Mucosa of stomach (tissue), 1 donor: ENCODE measurements around the gene SPRED1.

ENCODE experiments used
- H3K27me3 ChIP-seq: one replicate; pipeline ENCODE4 v1.7.0; 2013; ENCODE audit warnings: mild to moderate bottlenecking, low read length; ENCODE audit not compliant: control insufficient read depth, insufficient read depth
- H3K36me3 ChIP-seq: one replicate; pipeline ENCODE4 v1.7.0; 2013; ENCODE audit warnings: low read length; ENCODE audit not compliant: control insufficient read depth, insufficient read depth
- H3K4me1 ChIP-seq: one replicate; pipeline ENCODE4 v1.7.0; 2013; ENCODE audit warnings: mild to moderate bottlenecking, low read length; ENCODE audit not compliant: control insufficient read depth, insufficient read depth
- H3K4me3 ChIP-seq: one replicate; pipeline ENCODE4 v1.7.0; 2013; ENCODE audit warnings: low read length
- H3K9ac ChIP-seq: one replicate; pipeline ENCODE4 v1.7.0; 2013; ENCODE audit warnings: mild to moderate bottlenecking, low read length, moderate library complexity
- H3K9me3 ChIP-seq: one replicate; pipeline ENCODE4 v1.7.0; 2013; ENCODE audit warnings: mild to moderate bottlenecking, low read length, moderate library complexity; ENCODE audit not compliant: control insufficient read depth
- donor health status: Pancreatic carcinoma.

Gene SPRED1

GRCh38 chr15:38376081-38376480 lies 123.4 kb downstream of the SPRED1 start:
- H3K9me3 ChIP-seq, result no peaks in the 10 kb centered on the region
- no peaks in the 10 kb centered on the region for H3K36me3 ChIP-seq
- H3K27me3 ChIP-seq, result peaks cover 3% of the 10 kb centered on the region
- H3K4me1 ChIP-seq, result no peaks in the 10 kb centered on the region
- H3K9ac ChIP-seq, result no peak overlapping the region
- H3K4me3 ChIP-seq, result no peak overlapping the region

- Histone ChIP-seq H3K9ac (no peak overlapping the region), H3K4me3 (no peak overlapping the region), H3K4me1 (no peaks in the 10 kb centered on the region)
Observed at GRCh38 chr15:38377636-38378035, 125.0 kb downstream of the SPRED1 start.

GRCh38 chr15:38378161-38378560 lies 125.5 kb downstream of the SPRED1 start:
- H3K4me1 ChIP-seq, result no peaks in the 10 kb centered on the region
- H3K36me3 ChIP-seq, result no peaks in the 10 kb centered on the region
- no peaks in the 10 kb centered on the region for H3K9me3 ChIP-seq
- H3K27me3 ChIP-seq, result peaks cover 3% of the 10 kb centered on the region
- H3K4me3 ChIP-seq, result no peak overlapping the region
- no peak overlapping the region for H3K9ac ChIP-seq

More at GRCh38 chr15:38377636-38378035, 125.0 kb downstream of the SPRED1 start:
- H3K9me3 ChIP-seq, result no peaks in the 10 kb centered on the region
- H3K36me3 ChIP-seq, result no peaks in the 10 kb centered on the region
- peaks cover 3% of the 10 kb centered on the region for H3K27me3 ChIP-seq

- Histone ChIP-seq H3K36me3 (no peaks in the 10 kb centered on the region), H3K4me1 (peaks cover 1% of the 10 kb centered on the region), H3K27me3 (no peaks in the 10 kb centered on the region), H3K9ac (no peak overlapping the region), H3K9me3 (no peaks in the 10 kb centered on the region), H3K4me3 (no peak overlapping the region)
Observed at GRCh38 chr15:38389924-38390542, 137.4 kb downstream of the SPRED1 start.

- no peaks in the 10 kb centered on the region for H3K4me1 ChIP-seq
- H3K9ac ChIP-seq, result no peak overlapping the region
- H3K36me3 ChIP-seq, result no peaks in the 10 kb centered on the region
- no peak overlapping the region for H3K4me3 ChIP-seq
- H3K27me3 ChIP-seq, result no peaks in the 10 kb centered on the region
- H3K9me3 ChIP-seq, result no peaks in the 10 kb centered on the region
Observed at GRCh38 chr15:38391191-38391590, 138.6 kb downstream of the SPRED1 start.

- Histone ChIP-seq H3K9ac (no peak overlapping the region), H3K27me3 (no peaks in the 10 kb centered on the region), H3K4me1 (peaks cover 5% of the 10 kb centered on the region), H3K4me3 (no peak overlapping the region), H3K36me3 (no peaks in the 10 kb centered on the region), H3K9me3 (no peaks in the 10 kb centered on the region)
Observed at GRCh38 chr15:38398134-38398533, 145.5 kb downstream of the SPRED1 start.

GRCh38 chr15:38401106-38401505 lies 148.5 kb downstream of the SPRED1 start:
- Histone ChIP-seq H3K9me3 (no peaks in the 10 kb centered on the region), H3K9ac (no peak overlapping the region), H3K4me1 (peaks cover 5% of the 10 kb centered on the region), H3K36me3 (no peaks in the 10 kb centered on the region), H3K27me3 (no peaks in the 10 kb centered on the region), H3K4me3 (no peak overlapping the region)

GRCh38 chr15:38401701-38402100 lies 149.1 kb downstream of the SPRED1 start:
- H3K27me3 ChIP-seq, result no peaks in the 10 kb centered on the region
- peaks cover 5% of the 10 kb centered on the region for H3K4me1 ChIP-seq
- no peak overlapping the region for H3K4me3 ChIP-seq
- no peaks in the 10 kb centered on the region for H3K36me3 ChIP-seq
- H3K9me3 ChIP-seq, result no peaks in the 10 kb centered on the region
- H3K9ac ChIP-seq, result no peak overlapping the region

- Histone ChIP-seq H3K36me3 (no peaks in the 10 kb centered on the region), H3K9ac (no peak overlapping the region), H3K4me1 (no peaks in the 10 kb centered on the region), H3K27me3 (no peaks in the 10 kb centered on the region), H3K9me3 (no peaks in the 10 kb centered on the region), H3K4me3 (no peak overlapping the region)
Observed at GRCh38 chr15:38406436-38406835, 153.8 kb downstream of the SPRED1 start.
